ENCODE measurements around the gene RCAN3.
A peak's percentile ranks its signal among the peaks of the same experiment; 100 is the strongest.

RCAN3 gene

DNA sequence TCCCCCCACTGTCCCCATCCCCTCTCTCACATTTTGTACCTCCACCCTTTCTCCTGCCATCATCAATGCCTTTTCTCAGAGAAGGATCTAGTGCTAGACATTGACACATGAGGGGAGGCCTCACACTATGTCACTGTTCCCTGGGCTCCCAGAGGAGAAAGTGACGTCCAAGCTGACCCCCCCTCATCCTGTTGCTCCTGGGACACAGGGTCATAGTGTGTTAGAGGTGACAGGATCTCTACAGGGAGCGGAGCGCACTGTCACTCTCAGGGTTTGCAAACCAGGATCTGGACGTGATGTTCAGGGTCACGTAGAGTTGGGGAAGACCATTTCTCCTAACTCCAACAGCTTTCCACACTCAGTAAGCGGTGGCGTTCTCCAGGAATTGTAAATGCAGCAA is 55.8 kb downstream of the RCAN3 start:
- H3K36me3 ChIP-seq (ENCODE audit: insufficient read depth, insufficient read length, low read length) = no peaks in the 10 kb centered on the region
- no peaks in the 10 kb centered on the region for H3K9me3 ChIP-seq (ENCODE audit: insufficient read depth, low read length)
- no peak overlapping the region for H3K9ac ChIP-seq (ENCODE audit: insufficient read length, low read depth)
- peaks cover 3% of the 10 kb centered on the region for H3K4me1 ChIP-seq (ENCODE audit: insufficient read depth, insufficient read length)
- TF ChIP-seq SUZ12 (IDR thresholded peaks at IDR 0.05; ENCODE audit: extremely low read depth, insufficient read depth, insufficient read length) (no peak), ZNF274 (IDR thresholded peaks at IDR 0.05; ENCODE audit: low read depth, low read length) (no peak), YY1 (IDR thresholded peaks at IDR 0.05; ENCODE audit: insufficient read depth, insufficient read length) (no peak)
- DNase-seq (ENCODE audit: low read depth, low spot score) = no peak
- no peak overlapping the region for H3K4me3 ChIP-seq (ENCODE audit: insufficient read length, low read depth)
- peaks cover 35% of the 10 kb centered on the region for H3K27me3 ChIP-seq (ENCODE audit: insufficient read depth, insufficient read length)

- peak; percentile 43 for DNase-seq (ENCODE audit: low read depth, low spot score)
- Histone ChIP-seq H3K9me3 (ENCODE audit: insufficient read depth, low read length) (no peaks in the 10 kb centered on the region), H3K4me3 (ENCODE audit: insufficient read length, low read depth) (no peak overlapping the region), H3K4me1 (ENCODE audit: insufficient read depth, insufficient read length) (peaks cover 3% of the 10 kb centered on the region), H3K27me3 (ENCODE audit: insufficient read depth, insufficient read length) (peaks cover 35% of the 10 kb centered on the region), H3K9ac (ENCODE audit: insufficient read length, low read depth) (no peak overlapping the region), H3K36me3 (ENCODE audit: insufficient read depth, insufficient read length, low read length) (no peaks in the 10 kb centered on the region)
- TF ChIP-seq YY1 (IDR thresholded peaks at IDR 0.05; ENCODE audit: insufficient read depth, insufficient read length) (no peak), SUZ12 (IDR thresholded peaks at IDR 0.05; ENCODE audit: extremely low read depth, insufficient read depth, insufficient read length) (no peak), ZNF274 (IDR thresholded peaks at IDR 0.05; ENCODE audit: low read depth, low read length) (no peak)
These were observed 56.5 kb downstream of the RCAN3 start for GRCh38 chr1:24558902-24559791.

- DNase-seq (ENCODE audit: low read depth, low spot score) = no peak
- Histone ChIP-seq H3K27me3 (ENCODE audit: insufficient read depth, insufficient read length) (peaks cover 25% of the 10 kb centered on the region), H3K9me3 (ENCODE audit: insufficient read depth, low read length) (peaks cover 10% of the 10 kb centered on the region), H3K9ac (ENCODE audit: insufficient read length, low read depth) (no peak overlapping the region), H3K4me1 (ENCODE audit: insufficient read depth, insufficient read length) (peaks cover 3% of the 10 kb centered on the region), H3K4me3 (ENCODE audit: insufficient read length, low read depth) (no peak overlapping the region), H3K36me3 (ENCODE audit: insufficient read depth, insufficient read length, low read length) (no peaks in the 10 kb centered on the region)
- no peak for TF ChIP-seq ZNF274 (IDR thresholded peaks at IDR 0.05; ENCODE audit: low read depth, low read length)
These were observed 57.7 kb downstream of the RCAN3 start for GRCh38 chr1:24560361-24560760.

- H3K27me3 ChIP-seq (ENCODE audit: insufficient read depth, insufficient read length) = peaks cover 5% of the 10 kb centered on the region
- peaks cover 14% of the 10 kb centered on the region for H3K9me3 ChIP-seq (ENCODE audit: insufficient read depth, low read length)
- H3K9ac ChIP-seq (ENCODE audit: insufficient read length, low read depth) = no peak overlapping the region
- no peaks in the 10 kb centered on the region for H3K36me3 ChIP-seq (ENCODE audit: insufficient read depth, insufficient read length, low read length)
- no peak for DNase-seq (ENCODE audit: low read depth, low spot score)
- TF ChIP-seq ZNF274 (IDR thresholded peaks at IDR 0.05; ENCODE audit: low read depth, low read length) (no peak), SUZ12 (IDR thresholded peaks at IDR 0.05; ENCODE audit: extremely low read depth, insufficient read depth, insufficient read length) (no peak), YY1 (IDR thresholded peaks at IDR 0.05; ENCODE audit: insufficient read depth, insufficient read length) (no peak)
- H3K4me1 ChIP-seq (ENCODE audit: insufficient read depth, insufficient read length) = peaks cover 5% of the 10 kb centered on the region
- no peak overlapping the region for H3K4me3 ChIP-seq (ENCODE audit: insufficient read length, low read depth)
These were observed 60.0 kb downstream of the RCAN3 start for GRCh38 chr1:24562625-24563024.

DNA sequence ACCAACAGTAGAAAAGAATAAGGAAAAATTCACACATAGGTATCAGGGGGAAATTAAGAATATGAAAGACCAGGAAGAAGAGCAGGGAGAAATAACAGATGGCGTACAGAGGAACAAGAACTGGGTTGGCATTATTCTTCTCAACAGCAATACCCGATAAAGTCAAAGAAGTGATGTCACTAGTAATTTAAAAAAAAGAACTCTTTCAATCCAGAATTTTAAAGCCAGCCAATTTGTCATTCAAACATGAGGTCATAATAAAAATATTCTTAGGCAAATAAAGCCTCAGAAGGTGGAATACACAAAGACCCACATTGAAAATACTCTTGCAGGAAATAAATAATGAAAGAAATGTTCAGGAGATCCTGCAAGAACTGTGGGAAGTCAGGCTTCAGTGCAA is 62.1 kb downstream of the RCAN3 start:
- Histone ChIP-seq H3K4me3 (ENCODE audit: insufficient read length, low read depth) (no peak overlapping the region), H3K36me3 (ENCODE audit: insufficient read depth, insufficient read length, low read length) (no peaks in the 10 kb centered on the region), H3K4me1 (ENCODE audit: insufficient read depth, insufficient read length) (peaks cover 8% of the 10 kb centered on the region), H3K9ac (ENCODE audit: insufficient read length, low read depth) (no peak overlapping the region), H3K9me3 (ENCODE audit: insufficient read depth, low read length) (peaks cover 14% of the 10 kb centered on the region), H3K27me3 (ENCODE audit: insufficient read depth, insufficient read length) (no peaks in the 10 kb centered on the region)
- no peak for DNase-seq (ENCODE audit: low read depth, low spot score)
- TF ChIP-seq YY1 (IDR thresholded peaks at IDR 0.05; ENCODE audit: insufficient read depth, insufficient read length) (no peak), SUZ12 (IDR thresholded peaks at IDR 0.05; ENCODE audit: extremely low read depth, insufficient read depth, insufficient read length) (no peak), ZNF274 (IDR thresholded peaks at IDR 0.05; ENCODE audit: low read depth, low read length) (no peak)

- TF ChIP-seq SUZ12 (IDR thresholded peaks at IDR 0.05; ENCODE audit: extremely low read depth, insufficient read depth, insufficient read length) (no peak), ZNF274 (IDR thresholded peaks at IDR 0.05; ENCODE audit: low read depth, low read length) (no peak), YY1 (IDR thresholded peaks at IDR 0.05; ENCODE audit: insufficient read depth, insufficient read length) (no peak)
- H3K36me3 ChIP-seq (ENCODE audit: insufficient read depth, insufficient read length, low read length) = no peaks in the 10 kb centered on the region
- no peak overlapping the region for H3K9ac ChIP-seq (ENCODE audit: insufficient read length, low read depth)
- H3K4me1 ChIP-seq (ENCODE audit: insufficient read depth, insufficient read length) = peaks cover 8% of the 10 kb centered on the region
- H3K27me3 ChIP-seq (ENCODE audit: insufficient read depth, insufficient read length) = no peaks in the 10 kb centered on the region
- H3K4me3 ChIP-seq (ENCODE audit: insufficient read length, low read depth) = no peak overlapping the region
- DNase-seq (ENCODE audit: low read depth, low spot score) = no peak
- peaks cover 14% of the 10 kb centered on the region for H3K9me3 ChIP-seq (ENCODE audit: insufficient read depth, low read length)
These were observed 63.7 kb downstream of the RCAN3 start for GRCh38 chr1:24566236-24566867.

DNA sequence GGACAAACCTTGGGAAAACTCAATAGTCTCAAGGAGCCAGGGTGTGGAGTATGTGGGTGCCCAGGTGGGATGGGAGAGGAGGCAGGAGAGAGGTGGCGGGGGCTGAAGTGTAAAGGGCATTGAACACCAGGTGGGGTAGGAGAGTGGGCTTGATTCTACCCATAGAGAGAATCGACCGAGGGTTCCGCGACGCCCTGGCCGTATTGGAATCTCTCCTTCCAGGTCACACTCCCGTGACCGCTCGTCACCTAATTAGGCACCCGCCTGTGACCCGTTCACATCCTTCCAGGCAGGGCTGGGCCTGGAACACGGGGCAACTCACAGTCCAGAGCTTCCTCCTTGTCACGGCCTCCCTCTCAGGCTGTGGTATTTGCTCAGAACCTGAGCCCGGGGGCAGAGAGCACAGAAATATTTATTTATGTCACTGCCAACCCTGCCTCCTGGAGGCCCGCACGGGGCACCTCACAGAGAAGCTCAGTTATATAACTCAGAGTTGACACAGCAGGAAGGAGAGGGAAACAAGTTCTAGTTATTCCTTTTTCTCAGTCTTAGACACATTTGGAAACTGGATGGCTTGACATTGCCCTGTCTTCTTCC is 65.3 kb downstream of the RCAN3 start:
- no peak for DNase-seq (ENCODE audit: low read depth, low spot score)
- Histone ChIP-seq H3K9ac (ENCODE audit: insufficient read length, low read depth) (no peak overlapping the region), H3K9me3 (ENCODE audit: insufficient read depth, low read length) (peaks cover 14% of the 10 kb centered on the region)

More for the DNA sequence above, 65.3 kb downstream of the RCAN3 start:
- no peaks in the 10 kb centered on the region for H3K27me3 ChIP-seq (ENCODE audit: insufficient read depth, insufficient read length)
- no peak for TF ChIP-seq SUZ12 (IDR thresholded peaks at IDR 0.05; ENCODE audit: extremely low read depth, insufficient read depth, insufficient read length)
- H3K36me3 ChIP-seq (ENCODE audit: insufficient read depth, insufficient read length, low read length) = no peaks in the 10 kb centered on the region
- peaks cover 8% of the 10 kb centered on the region for H3K4me1 ChIP-seq (ENCODE audit: insufficient read depth, insufficient read length)
- H3K4me3 ChIP-seq (ENCODE audit: insufficient read length, low read depth) = no peak overlapping the region

Data from NT2/D1 (cell line).